Measurements from ENCODE around the gene TCEANC2. TPM values are rescaled to one million over a fixed set of nuclear protein-coding genes. Genes with fewer than 3 reads are reported as not detected.
"Not testable (repeated sequence)": the region's sequence is repeated elsewhere in the genome, so short reads cannot be mapped to it uniquely, and the experiment has no call there.

Gene TCEANC2
- total RNA-seq, 4 donors from 2014 or later: 1.6 to 6.8 (median 3.7) TPM

GRCh38 chr1:54094001-54094729, 40.8 kb downstream of the TCEANC2 start:
- DNase-seq (ENCODE audit: low spot score): no peak
- ATAC-seq (ENCODE audit: low FRiP score): no peak
- TF ChIP-seq CTCF (IDR thresholded peaks at IDR 0.05): no peak

GRCh38 chr1:54094730-54095105, 41.3 kb downstream of the TCEANC2 start:
- DNase-seq (ENCODE audit: low spot score); ATAC-seq (ENCODE audit: low FRiP score): not testable (repeated sequence)

GRCh38 chr1:54095546-54096226, 42.3 kb downstream of the TCEANC2 start:
- no peak for DNase-seq (ENCODE audit: low spot score)
- no peak for TF ChIP-seq CTCF (IDR thresholded peaks at IDR 0.05)
- ATAC-seq (ENCODE audit: low FRiP score): no peak

- ATAC-seq (ENCODE audit: low FRiP score): no peak
- no peak for TF ChIP-seq CTCF (IDR thresholded peaks at IDR 0.05)
- no peak for DNase-seq (ENCODE audit: low spot score)
These were observed 42.9 kb downstream of the TCEANC2 start for GRCh38 chr1:54096227-54096876.

GRCh38 chr1:54096877-54097240, 43.5 kb downstream of the TCEANC2 start:
- no peak for DNase-seq (ENCODE audit: low spot score)
- no peak for ATAC-seq (ENCODE audit: low FRiP score)
- no peak for TF ChIP-seq CTCF (IDR thresholded peaks at IDR 0.05)

GRCh38 chr1:54099061-54099610, 45.7 kb downstream of the TCEANC2 start:
- no peak for ATAC-seq (ENCODE audit: low FRiP score)
- TF ChIP-seq CTCF (IDR thresholded peaks at IDR 0.05): no peak
- DNase-seq (ENCODE audit: low spot score): no peak

GRCh38 chr1:54100500-54100899, 47.1 kb downstream of the TCEANC2 start:
- no peak for DNase-seq (ENCODE audit: low spot score)
- TF ChIP-seq CTCF (IDR thresholded peaks at IDR 0.05): no peak
- ATAC-seq (ENCODE audit: low FRiP score): no peak

Measured in omental fat pad (tissue), 4 donors.